Measurements from ENCODE around the gene HELZ. TPM values are rescaled to one million over a fixed set of nuclear protein-coding genes. Genes with fewer than 3 reads are reported as not detected.

Gene HELZ
- total RNA-seq, 1 experiment from 2014 or later: 49.8 TPM

- no peak overlapping the region for H3T11ph ChIP-seq (ENCODE audit: low read length)
- no peak overlapping the region for H2AFZ ChIP-seq (ENCODE audit: low read length)
- no peaks in the 10 kb centered on the region; the same call in 1 of the 2 replicates for H3K79me2 ChIP-seq (ENCODE audit: insufficient read depth, low read length)
- H4K8ac ChIP-seq (replicated peaks; ENCODE audit: insufficient read length, low read depth, low read length): no peak overlapping the region
- no peak overlapping the region for H3K14ac ChIP-seq (ENCODE audit: insufficient read depth, low read length)
- H2AK5ac ChIP-seq (ENCODE audit: insufficient read length, low read length): no peak overlapping the region
- no peak overlapping the region for H3K56ac ChIP-seq (ENCODE audit: insufficient read length, low read depth, low read length)
- H3K4me1 ChIP-seq (ENCODE audit: insufficient read depth, low read length): no peaks in the 10 kb centered on the region; the same call in 1 of the 2 replicates
- WGBS (ENCODE audit: extremely low coverage, insufficient read length, low lambda C conversion rate): no CpG with 5 or more reads among the region's 9 CpGs
- no peak overlapping the region for H2BK20ac ChIP-seq (ENCODE audit: low read depth, low read length, poor library complexity, severe bottlenecking)
- Mint-ChIP-seq H3K9me3 (no peaks in the 10 kb centered on the region), H3K27ac (no peak overlapping the region), H3K4me3 (no peak overlapping the region), H3K4me1 (peaks cover 3 to 9% of the 10 kb centered on the region in 2 experiments), H3K27me3 (ENCODE audit: low read depth) (no peaks in the 10 kb centered on the region), H3K36me3 (ENCODE audit: insufficient read depth in 1 of 3, low read depth in 3 of 3) (peaks cover 11 to 45% (median 25%) of the 10 kb centered on the region in 3 experiments)
- no peaks in the 10 kb centered on the region for H4K20me1 ChIP-seq (ENCODE audit: control insufficient read depth, insufficient read depth, insufficient read length)
- no peak overlapping the region for H3K18ac ChIP-seq (ENCODE audit: insufficient read length, low read depth, low read length)
- H3K27ac ChIP-seq (ENCODE audit: insufficient read length, low read depth, low read length): no peak overlapping the region
- no peak overlapping the region for H3K4me2 ChIP-seq (ENCODE audit: insufficient read depth, insufficient read length, low read length)
- H3K23me2 ChIP-seq (ENCODE audit: insufficient read length, low read depth, low read length, poor library complexity, severe bottlenecking): no peaks in the 10 kb centered on the region
- H4K5ac ChIP-seq (ENCODE audit: insufficient read length, low read depth, low read length): no peak overlapping the region
- H2BK12ac ChIP-seq (ENCODE audit: insufficient read length, low read depth, low read length): no peak overlapping the region
- no peak for DNase-seq
- H3K9ac ChIP-seq (ENCODE audit: extremely low read depth, insufficient read length, low read length): no peak overlapping the region
- H2BK5ac ChIP-seq (ENCODE audit: insufficient read length, low read length): no peak overlapping the region
- H4K91ac ChIP-seq (ENCODE audit: insufficient read length, low read depth, low read length): no peak overlapping the region
- no peak overlapping the region for H2BK15ac ChIP-seq (ENCODE audit: low read depth, low read length)
- no peaks in the 10 kb centered on the region for H3K79me1 ChIP-seq (ENCODE audit: insufficient read depth, low read depth, low read length, poor library complexity, severe bottlenecking)
- no peak overlapping the region for H2BK120ac ChIP-seq (ENCODE audit: low read depth, low read length, poor library complexity, severe bottlenecking)
- no peak overlapping the region for H3K4ac ChIP-seq (ENCODE audit: low read depth, low read length)
- H3K23ac ChIP-seq (ENCODE audit: insufficient read length, low read depth, low read length): no peak overlapping the region
- no peaks in the 10 kb centered on the region for H3K9me3 ChIP-seq (ENCODE audit: control insufficient read depth, low read depth, low read length)
- TF ChIP-seq, protein P1, sequence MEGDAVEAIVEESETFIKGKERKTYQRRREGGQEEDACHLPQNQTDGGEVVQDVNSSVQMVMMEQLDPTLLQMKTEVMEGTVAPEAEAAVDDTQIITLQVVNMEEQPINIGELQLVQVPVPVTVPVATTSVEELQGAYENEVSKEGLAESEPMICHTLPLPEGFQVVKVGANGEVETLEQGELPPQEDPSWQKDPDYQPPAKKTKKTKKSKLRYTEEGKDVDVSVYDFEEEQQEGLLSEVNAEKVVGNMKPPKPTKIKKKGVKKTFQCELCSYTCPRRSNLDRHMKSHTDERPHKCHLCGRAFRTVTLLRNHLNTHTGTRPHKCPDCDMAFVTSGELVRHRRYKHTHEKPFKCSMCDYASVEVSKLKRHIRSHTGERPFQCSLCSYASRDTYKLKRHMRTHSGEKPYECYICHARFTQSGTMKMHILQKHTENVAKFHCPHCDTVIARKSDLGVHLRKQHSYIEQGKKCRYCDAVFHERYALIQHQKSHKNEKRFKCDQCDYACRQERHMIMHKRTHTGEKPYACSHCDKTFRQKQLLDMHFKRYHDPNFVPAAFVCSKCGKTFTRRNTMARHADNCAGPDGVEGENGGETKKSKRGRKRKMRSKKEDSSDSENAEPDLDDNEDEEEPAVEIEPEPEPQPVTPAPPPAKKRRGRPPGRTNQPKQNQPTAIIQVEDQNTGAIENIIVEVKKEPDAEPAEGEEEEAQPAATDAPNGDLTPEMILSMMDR (conservative IDR thresholded peaks at IDR 0.05): no peak
- H3K27me3 ChIP-seq (ENCODE audit: insufficient read depth, low read length): no peaks in the 10 kb centered on the region
Observed at GRCh38 chr17:67224736-67225135, 20.3 kb downstream of the HELZ start.

Measured in H9 (cell line).